ENCODE results near the gene RARRES1.

GRCh38 chr3:158763421-158763820 is 31.2 kb upstream of the RARRES1 start:
- TF ChIP-seq CTCF (IDR thresholded peaks at IDR 0.05), result no peak
- no peak for TF ChIP-seq POLR2A (IDR thresholded peaks at IDR 0.05)

Measured in testis (tissue), 2 donors.